NB4 (cell line): ENCODE data around the gene COL6A2.

Source experiments
- CTCF ChIP-seq: IDR thresholded peaks from one replicate; pipeline ENCODE4 v1.5.1; 2012; ENCODE audit warnings: low read depth, low read length
- POLR2A ChIP-seq: IDR thresholded peaks from 2 replicates; pipeline ENCODE4 v1.6.1; 2011; ENCODE audit warnings: mild to moderate bottlenecking; ENCODE audit not compliant: insufficient read length; ENCODE audit errors: extremely low read depth

DNA sequence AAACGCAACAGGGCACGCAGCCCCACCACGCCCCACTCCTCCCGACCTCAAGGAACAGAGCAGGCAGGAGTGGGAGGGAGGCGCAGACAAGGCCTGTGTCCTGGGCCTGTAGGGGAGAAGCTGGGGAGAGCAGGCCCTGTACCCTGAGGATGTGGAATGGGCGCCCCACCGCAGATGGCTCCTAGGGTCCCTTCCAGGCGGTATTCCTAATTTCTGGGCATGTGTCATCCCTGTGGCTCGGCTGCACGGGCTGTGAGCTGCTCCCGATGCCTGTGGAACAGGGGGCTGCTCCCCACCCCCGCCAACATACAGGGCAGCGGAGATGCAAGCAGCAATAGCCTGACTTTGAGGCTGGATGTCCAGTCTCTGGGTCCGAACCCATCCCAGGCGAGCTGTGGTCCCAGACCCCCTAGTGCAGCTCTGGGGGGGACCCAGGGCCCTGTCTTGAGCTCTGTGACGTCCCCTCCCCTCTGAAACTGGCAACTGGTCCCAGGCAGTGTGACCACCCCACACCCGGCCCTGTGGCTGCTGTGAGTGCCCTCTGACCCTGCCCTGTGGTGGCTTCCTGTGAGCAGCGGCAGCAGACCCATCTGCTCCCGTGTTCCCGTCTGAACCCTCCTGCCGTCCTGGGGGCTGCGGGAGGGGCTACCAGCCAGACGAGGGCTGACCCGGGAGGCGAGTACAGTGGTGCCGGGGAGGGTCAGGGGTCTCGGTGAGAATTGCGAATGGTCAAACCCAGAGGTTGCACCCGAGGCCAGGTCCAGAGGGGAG is 13.9 kb upstream of the COL6A2 start:
- no peak for TF ChIP-seq CTCF
- no peak for TF ChIP-seq POLR2A
